ENCODE results near the gene KLK3. TPM values are rescaled to one million over a fixed set of nuclear protein-coding genes. Genes with fewer than 3 reads are reported as not detected.

KLK3 gene
- total and polyA plus RNA-seq, 2 experiments from 2014 or later, result 0.19 TPM; not detected in 1

DNA sequence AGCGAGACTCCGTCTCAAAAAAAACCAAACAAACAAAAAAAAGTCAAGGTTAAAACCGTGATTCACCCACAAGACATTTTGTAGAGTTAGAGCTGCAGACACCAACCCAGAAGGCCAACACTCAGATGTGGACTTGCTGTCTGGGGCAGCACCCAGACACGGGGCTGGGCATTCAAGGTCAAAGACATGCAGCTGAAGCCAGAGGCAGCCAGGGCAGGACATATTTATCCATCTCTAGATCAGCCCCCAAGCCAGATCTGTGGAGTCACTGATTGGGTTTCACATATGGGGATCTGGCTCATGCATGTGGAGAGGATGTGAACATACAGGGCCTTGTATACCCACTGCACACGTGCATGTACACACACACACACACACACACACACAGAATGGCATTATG, 24.9 kb upstream of the KLK3 start:
- ATAC-seq (no peak), DNase-seq (ENCODE audit: low spot score) (no peak)
- H3F3A ChIP-seq (replicated peaks; ENCODE audit: low read depth), result no peaks in the 10 kb centered on the region
- Mint-ChIP-seq H3K4me1 (no peaks in the 10 kb centered on the region), H3K36me3 (ENCODE audit: low read depth) (no peaks in the 10 kb centered on the region), H3K27me3 (ENCODE audit: insufficient read depth, low read depth, poor library complexity) (peaks cover 12% of the 10 kb centered on the region), H3K27ac (no peak overlapping the region), H3K4me3 (no peak overlapping the region), H3K9me3 (peaks cover 7% of the 10 kb centered on the region; the same call in 1 of the 3 replicates)
- H3K36me3 ChIP-seq (ENCODE audit: insufficient read depth), result no peaks in the 10 kb centered on the region
- H3K9me2 ChIP-seq (ENCODE audit: insufficient read depth), result 0 out of 2 replicates have a peak, but pooled peaks cover 2% of the 10 kb centered on the region
- H2AFZ ChIP-seq, result no peak overlapping the region
- no peak overlapping the region for H3K4me3 ChIP-seq
- no peak overlapping the region for H3K4me2 ChIP-seq
- H4K20me1 ChIP-seq (replicated peaks; ENCODE audit: insufficient read depth), result no peaks in the 10 kb centered on the region
- no peaks in the 10 kb centered on the region for H3K4me1 ChIP-seq (ENCODE audit: insufficient read depth)
- TF ChIP-seq NANOG (IDR thresholded peaks at IDR 0.05; ENCODE audit: borderline replicate concordance), result no peak
- TF ChIP-seq CTCF (conservative IDR thresholded peaks at IDR 0.05; ENCODE audit: low read depth in 2 of 2), result no peak
- TF ChIP-seq POLR2AphosphoS5 (IDR thresholded peaks at IDR 0.05; ENCODE audit: low read depth), result no peak
- TF ChIP-seq EZH2phosphoT487 (IDR thresholded peaks at IDR 0.05; ENCODE audit: unreplicated experiment), result no peak
- no peak for TF ChIP-seq EZH2 (IDR thresholded peaks at IDR 0.05; ENCODE audit: low read depth, unreplicated experiment)
- no peak for TF ChIP-seq ZNF331 (CRISPR knock-in tag; IDR thresholded peaks at IDR 0.05; ENCODE audit: low read depth)
- no peak for TF ChIP-seq CREB1 (CRISPR knock-in tag; IDR thresholded peaks at IDR 0.05; ENCODE audit: low read depth)
- TF ChIP-seq ZNF114 (CRISPR knock-in tag; IDR thresholded peaks at IDR 0.05), result no peak
- no peak for TF ChIP-seq REST (IDR thresholded peaks at IDR 0.05; ENCODE audit: unreplicated experiment)
- TF ChIP-seq STAT1 (IDR thresholded peaks at IDR 0.05; ENCODE audit: unreplicated experiment), result no peak
- TF ChIP-seq ETS1 (IDR thresholded peaks at IDR 0.05), result no peak
- TF ChIP-seq, protein P1, sequence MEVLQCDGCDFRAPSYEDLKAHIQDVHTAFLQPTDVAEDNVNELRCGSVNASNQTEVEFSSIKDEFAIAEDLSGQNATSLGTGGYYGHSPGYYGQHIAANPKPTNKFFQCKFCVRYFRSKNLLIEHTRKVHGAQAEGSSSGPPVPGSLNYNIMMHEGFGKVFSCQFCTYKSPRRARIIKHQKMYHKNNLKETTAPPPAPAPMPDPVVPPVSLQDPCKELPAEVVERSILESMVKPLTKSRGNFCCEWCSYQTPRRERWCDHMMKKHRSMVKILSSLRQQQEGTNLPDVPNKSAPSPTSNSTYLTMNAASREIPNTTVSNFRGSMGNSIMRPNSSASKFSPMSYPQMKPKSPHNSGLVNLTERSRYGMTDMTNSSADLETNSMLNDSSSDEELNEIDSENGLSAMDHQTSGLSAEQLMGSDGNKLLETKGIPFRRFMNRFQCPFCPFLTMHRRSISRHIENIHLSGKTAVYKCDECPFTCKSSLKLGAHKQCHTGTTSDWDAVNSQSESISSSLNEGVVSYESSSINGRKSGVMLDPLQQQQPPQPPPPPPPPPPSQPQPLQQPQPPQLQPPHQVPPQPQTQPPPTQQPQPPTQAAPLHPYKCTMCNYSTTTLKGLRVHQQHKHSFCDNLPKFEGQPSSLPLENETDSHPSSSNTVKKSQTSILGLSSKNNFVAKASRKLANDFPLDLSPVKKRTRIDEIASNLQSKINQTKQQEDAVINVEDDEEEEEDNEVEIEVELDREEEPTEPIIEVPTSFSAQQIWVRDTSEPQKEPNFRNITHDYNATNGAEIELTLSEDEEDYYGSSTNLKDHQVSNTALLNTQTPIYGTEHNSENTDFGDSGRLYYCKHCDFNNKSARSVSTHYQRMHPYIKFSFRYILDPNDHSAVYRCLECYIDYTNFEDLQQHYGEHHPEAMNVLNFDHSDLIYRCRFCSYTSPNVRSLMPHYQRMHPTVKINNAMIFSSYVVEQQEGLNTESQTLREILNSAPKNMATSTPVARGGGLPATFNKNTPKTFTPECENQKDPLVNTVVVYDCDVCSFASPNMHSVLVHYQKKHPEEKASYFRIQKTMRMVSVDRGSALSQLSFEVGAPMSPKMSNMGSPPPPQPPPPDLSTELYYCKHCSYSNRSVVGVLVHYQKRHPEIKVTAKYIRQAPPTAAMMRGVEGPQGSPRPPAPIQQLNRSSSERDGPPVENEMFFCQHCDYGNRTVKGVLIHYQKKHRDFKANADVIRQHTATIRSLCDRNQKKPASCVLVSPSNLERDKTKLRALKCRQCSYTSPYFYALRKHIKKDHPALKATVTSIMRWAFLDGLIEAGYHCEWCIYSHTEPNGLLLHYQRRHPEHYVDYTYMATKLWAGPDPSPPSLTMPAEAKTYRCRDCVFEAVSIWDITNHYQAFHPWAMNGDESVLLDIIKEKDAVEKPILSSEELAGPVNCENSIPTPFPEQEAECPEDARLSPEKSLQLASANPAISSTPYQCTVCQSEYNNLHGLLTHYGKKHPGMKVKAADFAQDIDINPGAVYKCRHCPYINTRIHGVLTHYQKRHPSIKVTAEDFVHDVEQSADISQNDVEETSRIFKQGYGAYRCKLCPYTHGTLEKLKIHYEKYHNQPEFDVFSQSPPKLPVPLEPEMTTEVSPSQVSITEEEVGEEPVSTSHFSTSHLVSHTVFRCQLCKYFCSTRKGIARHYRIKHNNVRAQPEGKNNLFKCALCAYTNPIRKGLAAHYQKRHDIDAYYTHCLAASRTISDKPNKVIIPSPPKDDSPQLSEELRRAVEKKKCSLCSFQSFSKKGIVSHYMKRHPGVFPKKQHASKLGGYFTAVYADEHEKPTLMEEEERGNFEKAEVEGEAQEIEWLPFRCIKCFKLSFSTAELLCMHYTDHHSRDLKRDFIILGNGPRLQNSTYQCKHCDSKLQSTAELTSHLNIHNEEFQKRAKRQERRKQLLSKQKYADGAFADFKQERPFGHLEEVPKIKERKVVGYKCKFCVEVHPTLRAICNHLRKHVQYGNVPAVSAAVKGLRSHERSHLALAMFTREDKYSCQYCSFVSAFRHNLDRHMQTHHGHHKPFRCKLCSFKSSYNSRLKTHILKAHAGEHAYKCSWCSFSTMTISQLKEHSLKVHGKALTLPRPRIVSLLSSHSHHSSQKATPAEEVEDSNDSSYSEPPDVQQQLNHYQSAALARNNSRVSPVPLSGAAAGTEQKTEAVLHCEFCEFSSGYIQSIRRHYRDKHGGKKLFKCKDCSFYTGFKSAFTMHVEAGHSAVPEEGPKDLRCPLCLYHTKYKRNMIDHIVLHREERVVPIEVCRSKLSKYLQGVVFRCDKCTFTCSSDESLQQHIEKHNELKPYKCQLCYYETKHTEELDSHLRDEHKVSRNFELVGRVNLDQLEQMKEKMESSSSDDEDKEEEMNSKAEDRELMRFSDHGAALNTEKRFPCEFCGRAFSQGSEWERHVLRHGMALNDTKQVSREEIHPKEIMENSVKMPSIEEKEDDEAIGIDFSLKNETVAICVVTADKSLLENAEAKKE (CRISPR knock-in tag; IDR thresholded peaks at IDR 0.05), result no peak
- TF ChIP-seq JUNB (IDR thresholded peaks at IDR 0.05; ENCODE audit: unreplicated experiment), result no peak
- H3K27ac ChIP-seq (ENCODE audit: low read depth), result no peak overlapping the region
- peaks cover 9% of the 10 kb centered on the region for H3K27me3 ChIP-seq (ENCODE audit: insufficient read depth)
- H3K79me2 ChIP-seq (replicated peaks; ENCODE audit: insufficient read depth), result no peaks in the 10 kb centered on the region

All from GM23338 (cell line).